ENCODE measurements around the gene C2CD4A.
A peak's percentile ranks its signal among the peaks of the same experiment; 100 is the strongest.

The C2CD4A gene

GRCh38 chr15:62104846-62105245 lies 38.1 kb downstream of the C2CD4A start:
- Mint-ChIP-seq H3K4me3 (no peak overlapping the region), H3K4me1 (ENCODE audit: low read depth) (peaks cover 1% of the 10 kb centered on the region), H3K27ac (no peak overlapping the region), H3K36me3 (ENCODE audit: low read depth) (no peaks in the 10 kb centered on the region), H3K27me3 (peaks cover 3% of the 10 kb centered on the region), H3K9me3 (no peaks in the 10 kb centered on the region)

GRCh38 chr15:62105266-62105665 lies 38.5 kb downstream of the C2CD4A start:
- H3K36me3 Mint-ChIP-seq (ENCODE audit: low read depth) = no peaks in the 10 kb centered on the region
- H3K27me3 Mint-ChIP-seq = peaks cover 3% of the 10 kb centered on the region
- no peak overlapping the region for H3K27ac Mint-ChIP-seq
- no peaks in the 10 kb centered on the region for H3K9me3 Mint-ChIP-seq
- no peak overlapping the region for H3K4me3 Mint-ChIP-seq
- peaks cover 5% of the 10 kb centered on the region for H3K4me1 Mint-ChIP-seq (ENCODE audit: low read depth)

- peaks cover 3% of the 10 kb centered on the region for H3K27me3 Mint-ChIP-seq
- no peaks in the 10 kb centered on the region for H3K9me3 Mint-ChIP-seq
- no peaks in the 10 kb centered on the region for H3K36me3 Mint-ChIP-seq (ENCODE audit: low read depth)
- H3K4me3 Mint-ChIP-seq = no peak overlapping the region
- peaks cover 14% of the 10 kb centered on the region for H3K4me1 Mint-ChIP-seq (ENCODE audit: low read depth)
- H3K27ac Mint-ChIP-seq = no peak overlapping the region
Measured at GRCh38 chr15:62106096-62106495, 39.3 kb downstream of the C2CD4A start.

GRCh38 chr15:62107571-62108121 lies 40.9 kb downstream of the C2CD4A start:
- H3K36me3 Mint-ChIP-seq (ENCODE audit: low read depth) = no peaks in the 10 kb centered on the region
- peaks cover 15% of the 10 kb centered on the region for H3K4me1 Mint-ChIP-seq (ENCODE audit: low read depth)
- no peak overlapping the region for H3K27ac Mint-ChIP-seq
- no peaks in the 10 kb centered on the region for H3K27me3 Mint-ChIP-seq
- no peaks in the 10 kb centered on the region for H3K9me3 Mint-ChIP-seq
- no peak overlapping the region for H3K4me3 Mint-ChIP-seq

- H3K4me3 Mint-ChIP-seq = no peak overlapping the region
- H3K9me3 Mint-ChIP-seq = no peaks in the 10 kb centered on the region
- peaks cover 15% of the 10 kb centered on the region for H3K4me1 Mint-ChIP-seq (ENCODE audit: low read depth)
- H3K27ac Mint-ChIP-seq = no peak overlapping the region
- peaks cover 6% of the 10 kb centered on the region for H3K27me3 Mint-ChIP-seq
- H3K36me3 Mint-ChIP-seq (ENCODE audit: low read depth) = no peaks in the 10 kb centered on the region
Measured at GRCh38 chr15:62108411-62108810, 41.6 kb downstream of the C2CD4A start.

GRCh38 chr15:62109437-62109836 lies 42.7 kb downstream of the C2CD4A start:
- Mint-ChIP-seq H3K9me3 (no peaks in the 10 kb centered on the region), H3K27me3 (peaks cover 6% of the 10 kb centered on the region), H3K27ac (no peak overlapping the region)

GRCh38 chr15:62109982-62110851 lies 43.4 kb downstream of the C2CD4A start:
- H3K4me1 Mint-ChIP-seq (ENCODE audit: low read depth) = peaks cover 15% of the 10 kb centered on the region
- no peaks in the 10 kb centered on the region for H3K9me3 Mint-ChIP-seq
- H3K27ac Mint-ChIP-seq = peak overlapping the region; percentile 90
- no peaks in the 10 kb centered on the region for H3K36me3 Mint-ChIP-seq (ENCODE audit: low read depth)
- peaks cover 10% of the 10 kb centered on the region for H3K27me3 Mint-ChIP-seq
- H3K4me3 Mint-ChIP-seq = peak overlapping the region; percentile 14

More at GRCh38 chr15:62109437-62109836, 42.7 kb downstream of the C2CD4A start:
- no peak overlapping the region for H3K4me3 Mint-ChIP-seq
- no peaks in the 10 kb centered on the region for H3K36me3 Mint-ChIP-seq (ENCODE audit: low read depth)
- peaks cover 15% of the 10 kb centered on the region for H3K4me1 Mint-ChIP-seq (ENCODE audit: low read depth)

- peaks cover 15% of the 10 kb centered on the region for H3K4me1 Mint-ChIP-seq (ENCODE audit: low read depth)
- no peak overlapping the region for H3K27ac Mint-ChIP-seq
- no peak overlapping the region for H3K4me3 Mint-ChIP-seq
- no peaks in the 10 kb centered on the region for H3K36me3 Mint-ChIP-seq (ENCODE audit: low read depth)
- peaks cover 14% of the 10 kb centered on the region for H3K27me3 Mint-ChIP-seq
- H3K9me3 Mint-ChIP-seq = no peaks in the 10 kb centered on the region
Measured at GRCh38 chr15:62112081-62112480, 45.3 kb downstream of the C2CD4A start.

GRCh38 chr15:62112616-62113593 lies 46.1 kb downstream of the C2CD4A start:
- no peak overlapping the region for H3K27ac Mint-ChIP-seq
- H3K36me3 Mint-ChIP-seq (ENCODE audit: low read depth) = no peaks in the 10 kb centered on the region
- peaks cover 14% of the 10 kb centered on the region for H3K27me3 Mint-ChIP-seq
- no peak overlapping the region for H3K4me3 Mint-ChIP-seq
- peaks cover 15% of the 10 kb centered on the region for H3K4me1 Mint-ChIP-seq (ENCODE audit: low read depth)
- no peaks in the 10 kb centered on the region for H3K9me3 Mint-ChIP-seq

- H3K4me1 Mint-ChIP-seq (ENCODE audit: low read depth) = peaks cover 27% of the 10 kb centered on the region
- no peak overlapping the region for H3K4me3 Mint-ChIP-seq
- H3K27me3 Mint-ChIP-seq = peaks cover 17% of the 10 kb centered on the region
- no peaks in the 10 kb centered on the region for H3K36me3 Mint-ChIP-seq (ENCODE audit: low read depth)
- no peak overlapping the region for H3K27ac Mint-ChIP-seq
- H3K9me3 Mint-ChIP-seq = no peaks in the 10 kb centered on the region
Measured at GRCh38 chr15:62115847-62116246, 49.1 kb downstream of the C2CD4A start.

GRCh38 chr15:62118520-62119226 lies 51.9 kb downstream of the C2CD4A start:
- Mint-ChIP-seq H3K4me1 (ENCODE audit: low read depth) (peaks cover 36% of the 10 kb centered on the region), H3K27me3 (peaks cover 11% of the 10 kb centered on the region), H3K36me3 (ENCODE audit: low read depth) (no peaks in the 10 kb centered on the region), H3K4me3 (no peak overlapping the region), H3K27ac (peak overlapping the region; percentile 88), H3K9me3 (no peaks in the 10 kb centered on the region)

GRCh38 chr15:62119227-62119864 lies 52.6 kb downstream of the C2CD4A start:
- H3K4me3 Mint-ChIP-seq = peak overlapping the region; percentile 1
- H3K36me3 Mint-ChIP-seq (ENCODE audit: low read depth) = no peaks in the 10 kb centered on the region
- peaks cover 43% of the 10 kb centered on the region for H3K4me1 Mint-ChIP-seq (ENCODE audit: low read depth)
- H3K9me3 Mint-ChIP-seq = no peaks in the 10 kb centered on the region
- peaks cover 11% of the 10 kb centered on the region for H3K27me3 Mint-ChIP-seq
- H3K27ac Mint-ChIP-seq = peak overlapping the region; percentile 88

- Mint-ChIP-seq H3K4me3 (no peak overlapping the region), H3K36me3 (ENCODE audit: low read depth) (no peaks in the 10 kb centered on the region), H3K27ac (peak overlapping the region; percentile 88), H3K9me3 (no peaks in the 10 kb centered on the region), H3K27me3 (peaks cover 10% of the 10 kb centered on the region), H3K4me1 (ENCODE audit: low read depth) (peaks cover 48% of the 10 kb centered on the region)
Measured at GRCh38 chr15:62119874-62120273, 53.1 kb downstream of the C2CD4A start.

All from stimulated activated naive CD8-positive, alpha-beta T cell treated with anti-CD3 and anti-CD28 coated beads, Interleukin-15, Interleukin-2, amounts not matched to agents 100 ng/mL and 50 ng/mL, for 24 hours (primary cell).